Ascending aorta (tissue), 2 donors: ENCODE results near the gene KCND3. TPM values are rescaled to one million over a fixed set of nuclear protein-coding genes. Genes with fewer than 3 reads are reported as not detected.

Source experiments
- DNase-seq, 2 donors: peaks; one replicate each; pipeline ENCODE4 v3.0.0-alpha.2; 2019; ENCODE audit warnings: low spot score in 2 of 2
- H3K27ac ChIP-seq, 2 donors: fragments of 200-600 bp; sonication (generic); one replicate each; pipeline ENCODE4 v1.5.1; 2016 to 2017; ENCODE audit warnings: mild to moderate bottlenecking in 1 of 2
- H3K27me3 ChIP-seq: fragments of 200-600 bp; sonication (generic); one replicate; pipeline ENCODE4 v1.5.1; 2017
- H3K36me3 ChIP-seq, 2 donors: fragments of 200-600 bp; sonication (generic); one replicate each; pipeline ENCODE4 v1.5.1; 2016
- H3K4me1 ChIP-seq, 2 donors: fragments of 200-600 bp; sonication (generic); one replicate each; pipeline ENCODE4 v1.5.1; 2016 to 2017; ENCODE audit warnings: mild to moderate bottlenecking in 1 of 2
- H3K4me3 ChIP-seq, 2 donors: fragments of 200-600 bp; sonication (generic); one replicate each; pipeline ENCODE4 v1.5.1; 2016 to 2017; ENCODE audit warnings: mild to moderate bottlenecking in 1 of 2
- H3K9me3 ChIP-seq, 2 donors: fragments of 200-600 bp; sonication (generic); one replicate each; pipeline ENCODE4 v1.5.1; 2016
- intact Hi-C: fragments of 100-400 bp; cut with DNase I; formaldehyde crosslinking; loops from one replicate; pipeline ENCODE4 v1.15.1; 2023
- total RNA-seq: library from RNA; depleted of rRNA; stranded (reverse); fragments of >200 nt; gene quantifications from one replicate; pipeline ENCODE4 v1.1.0, GENCODE V29; 2016
- TF ChIP-seq, protein P1 (sequence below), 3 experiments: fragments of 200-600 bp in 2 of 3; fragments of 450-650 bp in 1 of 3; sonication (generic) in 2 of 3; IDR thresholded peaks; one replicate each; pipeline ENCODE4 v1.5.1; 2016 to 2019; ENCODE audit warnings: antibody characterized with exemption in 3 of 3, mild to moderate bottlenecking in 1 of 3, moderate library complexity in 1 of 3

The KCND3 gene
- total RNA-seq, 1 donor from 2014 or later: 13.3 TPM

GRCh38 chr1:111895469-111895868 is 94.0 kb downstream of the KCND3 start:
- Histone ChIP-seq H3K27ac (no peak overlapping the region), H3K4me3 (no peak overlapping the region), H3K9me3 (no peaks in the 10 kb centered on the region), H3K27me3 (no peaks in the 10 kb centered on the region), H3K36me3 (no peaks in the 10 kb centered on the region), H3K4me1 (no peaks in the 10 kb centered on the region)
- intact Hi-C loops: no loop called here
- DNase-seq: no peak
- TF ChIP-seq, protein P1, sequence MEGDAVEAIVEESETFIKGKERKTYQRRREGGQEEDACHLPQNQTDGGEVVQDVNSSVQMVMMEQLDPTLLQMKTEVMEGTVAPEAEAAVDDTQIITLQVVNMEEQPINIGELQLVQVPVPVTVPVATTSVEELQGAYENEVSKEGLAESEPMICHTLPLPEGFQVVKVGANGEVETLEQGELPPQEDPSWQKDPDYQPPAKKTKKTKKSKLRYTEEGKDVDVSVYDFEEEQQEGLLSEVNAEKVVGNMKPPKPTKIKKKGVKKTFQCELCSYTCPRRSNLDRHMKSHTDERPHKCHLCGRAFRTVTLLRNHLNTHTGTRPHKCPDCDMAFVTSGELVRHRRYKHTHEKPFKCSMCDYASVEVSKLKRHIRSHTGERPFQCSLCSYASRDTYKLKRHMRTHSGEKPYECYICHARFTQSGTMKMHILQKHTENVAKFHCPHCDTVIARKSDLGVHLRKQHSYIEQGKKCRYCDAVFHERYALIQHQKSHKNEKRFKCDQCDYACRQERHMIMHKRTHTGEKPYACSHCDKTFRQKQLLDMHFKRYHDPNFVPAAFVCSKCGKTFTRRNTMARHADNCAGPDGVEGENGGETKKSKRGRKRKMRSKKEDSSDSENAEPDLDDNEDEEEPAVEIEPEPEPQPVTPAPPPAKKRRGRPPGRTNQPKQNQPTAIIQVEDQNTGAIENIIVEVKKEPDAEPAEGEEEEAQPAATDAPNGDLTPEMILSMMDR (IDR thresholded peaks at IDR 0.05): no peak

GRCh38 chr1:111895017-111895416 is 94.5 kb downstream of the KCND3 start:
- TF ChIP-seq, protein P1 (IDR thresholded peaks at IDR 0.05): no peak
- intact Hi-C loops: no loop called here
- H3K4me3 ChIP-seq: no peak overlapping the region
- no peaks in the 10 kb centered on the region for H3K4me1 ChIP-seq
- DNase-seq: no peak
- H3K9me3 ChIP-seq: no peaks in the 10 kb centered on the region
- no peak overlapping the region for H3K27ac ChIP-seq
- no peaks in the 10 kb centered on the region for H3K27me3 ChIP-seq
- no peaks in the 10 kb centered on the region for H3K36me3 ChIP-seq

DNA sequence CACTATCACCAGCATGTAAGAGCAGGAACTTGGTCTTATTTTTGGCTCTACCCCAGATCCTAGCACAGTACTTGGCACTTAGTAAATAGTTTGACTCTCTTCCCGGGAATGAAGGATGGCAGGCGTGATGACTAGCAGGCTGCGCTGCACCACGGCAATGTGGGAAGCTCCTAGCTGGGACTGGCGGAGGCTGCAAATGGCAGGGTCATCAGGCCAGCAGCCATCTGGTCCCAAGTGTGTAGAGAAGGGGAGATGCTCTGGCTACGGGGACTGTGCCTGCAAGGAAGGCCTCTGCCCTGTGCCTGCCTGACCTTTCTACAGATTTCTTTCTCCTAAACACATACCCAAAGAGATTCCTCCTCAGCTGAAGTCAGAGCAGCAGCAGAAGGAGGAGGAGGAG is 95.0 kb downstream of the KCND3 start:
- H3K27ac ChIP-seq: no peak overlapping the region
- H3K4me3 ChIP-seq: no peak overlapping the region
- no peak for DNase-seq
- H3K36me3 ChIP-seq: no peaks in the 10 kb centered on the region
- intact Hi-C loops: no loop called here
- H3K9me3 ChIP-seq: no peaks in the 10 kb centered on the region
- H3K4me1 ChIP-seq: no peaks in the 10 kb centered on the region
- no peaks in the 10 kb centered on the region for H3K27me3 ChIP-seq
- TF ChIP-seq, protein P1 (IDR thresholded peaks at IDR 0.05): no peak

GRCh38 chr1:111891566-111891965 is 97.9 kb downstream of the KCND3 start:
- H3K27me3 ChIP-seq: no peaks in the 10 kb centered on the region
- H3K9me3 ChIP-seq: no peaks in the 10 kb centered on the region
- TF ChIP-seq, protein P1 (IDR thresholded peaks at IDR 0.05): no peak
- H3K4me3 ChIP-seq: no peak overlapping the region
- H3K36me3 ChIP-seq: no peaks in the 10 kb centered on the region
- H3K27ac ChIP-seq: no peak overlapping the region
- intact Hi-C loops: no loop called here
- no peaks in the 10 kb centered on the region for H3K4me1 ChIP-seq
- no peak for DNase-seq

GRCh38 chr1:111888740-111889376 is 100.6 kb downstream of the KCND3 start:
- no peaks in the 10 kb centered on the region for H3K36me3 ChIP-seq
- no peaks in the 10 kb centered on the region for H3K27me3 ChIP-seq
- H3K4me3 ChIP-seq: no peak overlapping the region
- intact Hi-C loops: no loop called here
- no peak for DNase-seq
- no peaks in the 10 kb centered on the region for H3K9me3 ChIP-seq
- H3K27ac ChIP-seq: no peak overlapping the region
- TF ChIP-seq, protein P1 (IDR thresholded peaks at IDR 0.05): no peak
- no peaks in the 10 kb centered on the region for H3K4me1 ChIP-seq

- Histone ChIP-seq H3K4me3 (no peak overlapping the region), H3K27me3 (no peaks in the 10 kb centered on the region), H3K27ac (no peak overlapping the region), H3K9me3 (no peaks in the 10 kb centered on the region), H3K4me1 (no peaks in the 10 kb centered on the region), H3K36me3 (no peaks in the 10 kb centered on the region)
- intact Hi-C loops: no loop called here
- no peak for DNase-seq
- TF ChIP-seq, protein P1 (IDR thresholded peaks at IDR 0.05): no peak
Measured at GRCh38 chr1:111887875-111888274, 101.6 kb downstream of the KCND3 start.
